Esophagus (tissue), 2 donors: ENCODE data around the gene OPRM1. TPM values are rescaled to one million over a fixed set of nuclear protein-coding genes. Genes with fewer than 3 reads are reported as not detected.

Experiments used
- H3K27ac ChIP-seq, 2 donors: one replicate each; pipeline ENCODE4 v1.5.1; 2013; ENCODE audit warnings: low read depth in 2 of 2, mild to moderate bottlenecking in 2 of 2, inconsistent platforms in 1 of 2, low read length in 1 of 2, moderate library complexity in 1 of 2
- H3K27me3 ChIP-seq, 2 donors: one replicate each; pipeline ENCODE4 v1.6.1; 2013; ENCODE audit warnings: low read length in 2 of 2, control low read depth in 1 of 2, mild to moderate bottlenecking in 1 of 2; ENCODE audit not compliant: insufficient read depth in 2 of 2, control insufficient read depth in 1 of 2
- H3K36me3 ChIP-seq, 2 donors: one replicate each; pipeline ENCODE4 v1.6.1; 2013; ENCODE audit warnings: low read length in 1 of 2; ENCODE audit not compliant: control insufficient read depth in 2 of 2, insufficient read depth in 2 of 2
- H3K4me1 ChIP-seq, 2 donors: one replicate each; pipeline ENCODE4 v1.6.1; 2013; ENCODE audit warnings: low read length in 1 of 2; ENCODE audit not compliant: control insufficient read depth in 2 of 2, insufficient read depth in 2 of 2
- H3K4me3 ChIP-seq, 2 donors: one replicate each; pipeline ENCODE4 v1.5.1; 2013; ENCODE audit warnings: low read length in 2 of 2, mild to moderate bottlenecking in 2 of 2, low read depth in 1 of 2, moderate library complexity in 1 of 2
- H3K9me3 ChIP-seq, 2 donors: one replicate each; pipeline ENCODE4 v1.6.1; 2013; ENCODE audit warnings: mild to moderate bottlenecking in 2 of 2, low read depth in 1 of 2, low read length in 1 of 2, moderate library complexity in 1 of 2; ENCODE audit not compliant: control insufficient read depth in 2 of 2, insufficient read depth in 1 of 2
- WGBS, 2 donors: extraction: QIAGEN DNeasy Blood & Tissue Kit; methylation state at CpG; one replicate each; pipeline ENCODE4 v1.1.7; 2013; 5-methylcytosine and 5-hydroxymethylcytosine counted together
- polyA plus RNA-seq, 2 donors: library from polyadenylated mRNA; stranded (reverse); fragments of 200-250 nt; gene quantifications; one replicate each; pipeline ENCODE4 v1.2.3, GENCODE V29; 2013
- donor health status: healthy with polysubstance abuse.
- donor health status: Bipolar disorder and iron deficiency.

OPRM1 gene
- polyA plus RNA-seq, 2 donors: not detected

GRCh38 chr6:154209555-154209954 lies 170.5 kb downstream of the OPRM1 start:
- H3K27ac ChIP-seq: no peak overlapping the region
- no peaks in the 10 kb centered on the region for H3K27me3 ChIP-seq
- no peaks in the 10 kb centered on the region for H3K9me3 ChIP-seq
- no peak overlapping the region for H3K4me3 ChIP-seq
- no peaks in the 10 kb centered on the region for H3K4me1 ChIP-seq
- 71 to 73% methylated on average over 3 of the region's 3 CpGs for WGBS, 2 donors
- peaks cover 0 to 3% of the 10 kb centered on the region in 2 donors for H3K36me3 ChIP-seq

- Histone ChIP-seq H3K27ac (no peak overlapping the region), H3K36me3 (peaks cover 0 to 3% of the 10 kb centered on the region in 2 donors), H3K27me3 (no peaks in the 10 kb centered on the region), H3K9me3 (no peaks in the 10 kb centered on the region), H3K4me1 (no peaks in the 10 kb centered on the region), H3K4me3 (no peak overlapping the region)
Observed at GRCh38 chr6:154210678-154211077, 171.6 kb downstream of the OPRM1 start.

- Histone ChIP-seq H3K4me3 (no peak overlapping the region), H3K36me3 (no peaks in the 10 kb centered on the region), H3K27ac (no peak overlapping the region), H3K4me1 (no peaks in the 10 kb centered on the region), H3K9me3 (no peaks in the 10 kb centered on the region), H3K27me3 (no peaks in the 10 kb centered on the region)
- WGBS, 2 donors: 67 to 86% methylated on average over 3 of the region's 3 CpGs
Observed at GRCh38 chr6:154213782-154214181, 174.7 kb downstream of the OPRM1 start.

- WGBS, 2 donors: 65 to 66% methylated on average over 6 of the region's 6 CpGs
- peaks cover 0 to 2% of the 10 kb centered on the region in 2 donors for H3K36me3 ChIP-seq
- no peaks in the 10 kb centered on the region for H3K9me3 ChIP-seq
- H3K27me3 ChIP-seq: no peaks in the 10 kb centered on the region
- H3K27ac ChIP-seq: no peak overlapping the region
- no peaks in the 10 kb centered on the region for H3K4me1 ChIP-seq
- no peak overlapping the region for H3K4me3 ChIP-seq
Observed at GRCh38 chr6:154218301-154218700, 179.3 kb downstream of the OPRM1 start.

GRCh38 chr6:154218787-154219186 lies 179.7 kb downstream of the OPRM1 start:
- 81 to 88% methylated on average over 6 of the region's 6 CpGs for WGBS, 2 donors
- no peak overlapping the region for H3K27ac ChIP-seq
- no peak overlapping the region for H3K4me3 ChIP-seq
- H3K27me3 ChIP-seq: no peaks in the 10 kb centered on the region
- no peaks in the 10 kb centered on the region for H3K4me1 ChIP-seq
- H3K9me3 ChIP-seq: no peaks in the 10 kb centered on the region
- peaks cover 0 to 2% of the 10 kb centered on the region in 2 donors for H3K36me3 ChIP-seq

- no peaks in the 10 kb centered on the region for H3K9me3 ChIP-seq
- no peaks in the 10 kb centered on the region for H3K4me1 ChIP-seq
- WGBS, 2 donors: 89 to 96% methylated on average over 6 of the region's 6 CpGs
- H3K36me3 ChIP-seq: peaks cover 0 to 2% of the 10 kb centered on the region in 2 donors
- no peak overlapping the region for H3K4me3 ChIP-seq
- H3K27ac ChIP-seq: no peak overlapping the region
- no peaks in the 10 kb centered on the region for H3K27me3 ChIP-seq
Observed at GRCh38 chr6:154219250-154219649, 180.2 kb downstream of the OPRM1 start.

- Histone ChIP-seq H3K9me3 (no peaks in the 10 kb centered on the region), H3K36me3 (peaks cover 0 to 2% of the 10 kb centered on the region in 2 donors), H3K27ac (no peak overlapping the region), H3K4me3 (no peak overlapping the region), H3K4me1 (no peaks in the 10 kb centered on the region), H3K27me3 (no peaks in the 10 kb centered on the region)
- WGBS, 2 donors: 73% methylated on average over 6 of the region's 6 CpGs
Observed at GRCh38 chr6:154222716-154223115, 183.7 kb downstream of the OPRM1 start.

GRCh38 chr6:154223296-154223695 lies 184.3 kb downstream of the OPRM1 start:
- Histone ChIP-seq H3K9me3 (no peaks in the 10 kb centered on the region), H3K36me3 (peaks cover 0 to 2% of the 10 kb centered on the region in 2 donors), H3K4me1 (no peaks in the 10 kb centered on the region), H3K27ac (no peak overlapping the region), H3K27me3 (no peaks in the 10 kb centered on the region), H3K4me3 (no peak overlapping the region)
- 86 to 100% methylated on average over 2 of the region's 2 CpGs for WGBS, 2 donors

- Histone ChIP-seq H3K9me3 (no peaks in the 10 kb centered on the region), H3K27ac (no peak overlapping the region), H3K4me3 (no peak overlapping the region), H3K27me3 (no peaks in the 10 kb centered on the region), H3K4me1 (no peaks in the 10 kb centered on the region), H3K36me3 (no peaks in the 10 kb centered on the region)
- 88 to 93% methylated on average over 3 of the region's 3 CpGs for WGBS, 2 donors
Observed at GRCh38 chr6:154226461-154226860, 187.4 kb downstream of the OPRM1 start.

GRCh38 chr6:154227862-154228520 lies 189.0 kb downstream of the OPRM1 start:
- WGBS, 2 donors: 84 to 86% methylated on average over 7 of the region's 7 CpGs
- Histone ChIP-seq H3K4me3 (no peak overlapping the region), H3K27ac (no peak overlapping the region), H3K36me3 (no peaks in the 10 kb centered on the region), H3K9me3 (no peaks in the 10 kb centered on the region), H3K4me1 (no peaks in the 10 kb centered on the region), H3K27me3 (no peaks in the 10 kb centered on the region)
